ENCODE results near the gene CD36. TPM values are rescaled to one million over a fixed set of nuclear protein-coding genes. Genes with fewer than 3 reads are reported as not detected.

The CD36 gene
- total RNA-seq, 1 experiment from 2014 or later, result 0.46 TPM

- POLR2A ChIA-PET, result no interaction called here
- in situ Hi-C loops (cut with HindIII; ENCODE audit: low pct_unique_long_range_greater_than_20kb, low sequenced_read_pairs) (no loop called here), intact Hi-C loops (cut with micrococcal nuclease; ENCODE audit: unreplicated experiment) (loop anchor here (2.0 kb wide), 1 partner anchor 231 kb away; no protein-coding TSS in a partner anchor)
- DNase-seq (ENCODE audit: low read depth, low spot score) (no peak), ATAC-seq (peak; percentile 70; the same call in 1 of the 2 replicates)
- no peaks in the 10 kb centered on the region for H3K9me3 ChIP-seq (ENCODE audit: control insufficient read depth, insufficient read depth, low read depth, low read length)
- no peaks in the 10 kb centered on the region; the same call in 1 of the 2 replicates for H3K4me1 ChIP-seq (ENCODE audit: control insufficient read depth, insufficient read depth, low read length)
- CTCF ChIA-PET, result no interaction called here
- TF ChIP-seq SIN3A (IDR thresholded peaks at IDR 0.05; ENCODE audit: borderline replicate concordance, insufficient read depth, low read depth, low read length), result no peak
- TF ChIP-seq, protein P1, sequence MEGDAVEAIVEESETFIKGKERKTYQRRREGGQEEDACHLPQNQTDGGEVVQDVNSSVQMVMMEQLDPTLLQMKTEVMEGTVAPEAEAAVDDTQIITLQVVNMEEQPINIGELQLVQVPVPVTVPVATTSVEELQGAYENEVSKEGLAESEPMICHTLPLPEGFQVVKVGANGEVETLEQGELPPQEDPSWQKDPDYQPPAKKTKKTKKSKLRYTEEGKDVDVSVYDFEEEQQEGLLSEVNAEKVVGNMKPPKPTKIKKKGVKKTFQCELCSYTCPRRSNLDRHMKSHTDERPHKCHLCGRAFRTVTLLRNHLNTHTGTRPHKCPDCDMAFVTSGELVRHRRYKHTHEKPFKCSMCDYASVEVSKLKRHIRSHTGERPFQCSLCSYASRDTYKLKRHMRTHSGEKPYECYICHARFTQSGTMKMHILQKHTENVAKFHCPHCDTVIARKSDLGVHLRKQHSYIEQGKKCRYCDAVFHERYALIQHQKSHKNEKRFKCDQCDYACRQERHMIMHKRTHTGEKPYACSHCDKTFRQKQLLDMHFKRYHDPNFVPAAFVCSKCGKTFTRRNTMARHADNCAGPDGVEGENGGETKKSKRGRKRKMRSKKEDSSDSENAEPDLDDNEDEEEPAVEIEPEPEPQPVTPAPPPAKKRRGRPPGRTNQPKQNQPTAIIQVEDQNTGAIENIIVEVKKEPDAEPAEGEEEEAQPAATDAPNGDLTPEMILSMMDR (IDR thresholded peaks at IDR 0.05), result peak; percentile 36; the same call in 1 of the 2 replicates
- TF ChIP-seq TCF7L2 (IDR thresholded peaks at IDR 0.05; ENCODE audit: low read depth, low read length), result no peak
- peak overlapping the region; percentile 39; the same call in 1 of the 2 replicates for H3K27ac ChIP-seq (ENCODE audit: low read length)
- H3K27me3 ChIP-seq (ENCODE audit: control insufficient read depth, insufficient read depth, low read length), result peaks cover 3% of the 10 kb centered on the region; the same call in 1 of the 2 replicates
- H3K4me3 ChIP-seq (ENCODE audit: low read depth in 2 of 2, low read length in 2 of 2), result no peak overlapping the region
- H3K36me3 ChIP-seq (ENCODE audit: control insufficient read depth, insufficient read depth, low read length), result no peaks in the 10 kb centered on the region
- BruUV-seq (replicated peaks), result no TSS peak
These were observed 20.9 kb downstream of the CD36 start for GRCh38 chr7:80659120-80660055.

- Histone ChIP-seq H3K9me3 (ENCODE audit: control insufficient read depth, insufficient read depth, low read depth, low read length) (no peaks in the 10 kb centered on the region), H3K4me1 (ENCODE audit: control insufficient read depth, insufficient read depth, low read length) (no peaks in the 10 kb centered on the region; the same call in 1 of the 2 replicates), H3K36me3 (ENCODE audit: control insufficient read depth, insufficient read depth, low read length) (no peaks in the 10 kb centered on the region), H3K27me3 (ENCODE audit: control insufficient read depth, insufficient read depth, low read length) (peaks cover 5% of the 10 kb centered on the region; the same call in 1 of the 2 replicates), H3K4me3 (ENCODE audit: low read depth in 2 of 2, low read length in 2 of 2) (no peak overlapping the region), H3K27ac (ENCODE audit: low read length) (peak overlapping the region; percentile 17; the same call in 1 of the 2 replicates)
- ChIA-PET POLR2A (no interaction called here), CTCF (no interaction called here)
- ATAC-seq, result no peak
- in situ Hi-C loops (cut with HindIII; ENCODE audit: low pct_unique_long_range_greater_than_20kb, low sequenced_read_pairs) (no loop called here), intact Hi-C loops (cut with micrococcal nuclease; ENCODE audit: unreplicated experiment) (no loop called here)
- BruUV-seq (replicated peaks), result no TSS peak
- DNase-seq (ENCODE audit: low read depth, low spot score), result no peak
- TF ChIP-seq, protein P1 (IDR thresholded peaks at IDR 0.05), result no peak
- no peak for TF ChIP-seq POLR2AphosphoS5 (IDR thresholded peaks at IDR 0.05; ENCODE audit: low read depth, low read length)
- TF ChIP-seq TCF7L2 (IDR thresholded peaks at IDR 0.05; ENCODE audit: low read depth, low read length), result no peak
- TF ChIP-seq, protein P2, sequence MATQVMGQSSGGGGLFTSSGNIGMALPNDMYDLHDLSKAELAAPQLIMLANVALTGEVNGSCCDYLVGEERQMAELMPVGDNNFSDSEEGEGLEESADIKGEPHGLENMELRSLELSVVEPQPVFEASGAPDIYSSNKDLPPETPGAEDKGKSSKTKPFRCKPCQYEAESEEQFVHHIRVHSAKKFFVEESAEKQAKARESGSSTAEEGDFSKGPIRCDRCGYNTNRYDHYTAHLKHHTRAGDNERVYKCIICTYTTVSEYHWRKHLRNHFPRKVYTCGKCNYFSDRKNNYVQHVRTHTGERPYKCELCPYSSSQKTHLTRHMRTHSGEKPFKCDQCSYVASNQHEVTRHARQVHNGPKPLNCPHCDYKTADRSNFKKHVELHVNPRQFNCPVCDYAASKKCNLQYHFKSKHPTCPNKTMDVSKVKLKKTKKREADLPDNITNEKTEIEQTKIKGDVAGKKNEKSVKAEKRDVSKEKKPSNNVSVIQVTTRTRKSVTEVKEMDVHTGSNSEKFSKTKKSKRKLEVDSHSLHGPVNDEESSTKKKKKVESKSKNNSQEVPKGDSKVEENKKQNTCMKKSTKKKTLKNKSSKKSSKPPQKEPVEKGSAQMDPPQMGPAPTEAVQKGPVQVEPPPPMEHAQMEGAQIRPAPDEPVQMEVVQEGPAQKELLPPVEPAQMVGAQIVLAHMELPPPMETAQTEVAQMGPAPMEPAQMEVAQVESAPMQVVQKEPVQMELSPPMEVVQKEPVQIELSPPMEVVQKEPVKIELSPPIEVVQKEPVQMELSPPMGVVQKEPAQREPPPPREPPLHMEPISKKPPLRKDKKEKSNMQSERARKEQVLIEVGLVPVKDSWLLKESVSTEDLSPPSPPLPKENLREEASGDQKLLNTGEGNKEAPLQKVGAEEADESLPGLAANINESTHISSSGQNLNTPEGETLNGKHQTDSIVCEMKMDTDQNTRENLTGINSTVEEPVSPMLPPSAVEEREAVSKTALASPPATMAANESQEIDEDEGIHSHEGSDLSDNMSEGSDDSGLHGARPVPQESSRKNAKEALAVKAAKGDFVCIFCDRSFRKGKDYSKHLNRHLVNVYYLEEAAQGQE (IDR thresholded peaks at IDR 0.05; ENCODE audit: insufficient read depth in 1 of 2, low read depth in 2 of 2, low read length in 1 of 2), result no peak
- no peak for TF ChIP-seq SIN3A (IDR thresholded peaks at IDR 0.05; ENCODE audit: borderline replicate concordance, insufficient read depth, low read depth, low read length)
These were observed 22.5 kb downstream of the CD36 start for GRCh38 chr7:80660939-80661338.

Data from Panc1 (cell line).